Activated CD8-positive, alpha-beta T cell treated with anti-CD3 and anti-CD28 coated beads for 36 hours (primary cell): ENCODE data around the gene UBB. TPM values are rescaled to one million over a fixed set of nuclear protein-coding genes. Genes with fewer than 3 reads are reported as not detected.

Source experiments
- ATAC-seq: fragments of 200-7000 bp; cut with Tn5 transposase; one replicate; pipeline ENCODE4 v1.10.0; 2021; ENCODE audit warnings: mild to moderate bottlenecking, moderate library complexity
- CTCF ChIA-PET: fragments of 350-600 bp; sonication (Branson Sonifier 250); formaldehyde crosslinking; loops from one replicate; lab custom pipeline; 2021; ENCODE audit warnings: antibody characterized with exemption; lab: Charles Lee
- POLR2A ChIA-PET: fragments of 350-600 bp; sonication (Branson Sonifier 250); formaldehyde crosslinking; loops from one replicate; lab custom pipeline; 2021; ENCODE audit warnings: antibody characterized with exemption; lab: Charles Lee
- DNase-seq: peaks from one replicate; pipeline ENCODE4 v3.0.0-alpha.2; 2020
- H3K27ac Mint-ChIP-seq: one replicate; pipeline ENCODE4 v1.8.0; 2021; ENCODE audit warnings: mild to moderate bottlenecking, mixed read lengths
- H3K27me3 Mint-ChIP-seq: one replicate; pipeline ENCODE4 v1.8.0; 2021; ENCODE audit warnings: mixed read lengths
- H3K36me3 Mint-ChIP-seq: one replicate; pipeline ENCODE4 v1.8.0; 2021; ENCODE audit warnings: low read depth, mixed read lengths
- H3K4me1 Mint-ChIP-seq: one replicate; pipeline ENCODE4 v1.8.0; 2021; ENCODE audit warnings: low read depth, mixed read lengths
- H3K4me3 Mint-ChIP-seq: one replicate; pipeline ENCODE4 v1.8.0; 2021; ENCODE audit warnings: mild to moderate bottlenecking, moderate library complexity, mixed read lengths
- H3K9me3 Mint-ChIP-seq: one replicate; pipeline ENCODE4 v1.8.0; 2021; ENCODE audit warnings: mixed read lengths
- CTCF ChIP-seq: fragments of 200-600 bp; IDR thresholded peaks from one replicate; pipeline ENCODE4 v1.8.0; 2022; ENCODE audit warnings: antibody characterized with exemption, mild to moderate bottlenecking
- intact Hi-C: fragments of 100-400 bp; cut with micrococcal nuclease; formaldehyde crosslinking; loops from one replicate; pipeline ENCODE4 v1.10.0; 2022
- total RNA-seq, 2 experiments: library from RNA; stranded (reverse); gene quantifications; one replicate each; pipeline ENCODE4 v1.2.3, GENCODE V29; 2021

Gene UBB
- total RNA-seq, 2 experiments from 2014 or later: 1,334 to 1,337 TPM

- H3K4me3 Mint-ChIP-seq: no peak overlapping the region
- peaks cover 23% of the 10 kb centered on the region for H3K36me3 Mint-ChIP-seq
- no peaks in the 10 kb centered on the region for H3K27me3 Mint-ChIP-seq
- intact Hi-C loops: no loop called here
- DNase-seq (no peak), ATAC-seq (no peak)
- H3K4me1 Mint-ChIP-seq: peaks cover 15% of the 10 kb centered on the region
- ChIA-PET POLR2A (interaction anchor here (0.6 to 1.2 kb wide), 3 partner anchors 13 to 422 kb away, joined by 3 to 6 read pairs (median 5); no protein-coding TSS in a partner anchor), CTCF (interaction anchor here (1.1 to 1.7 kb wide), 6 partner anchors 10 to 62 kb away, joined by 3 to 5 read pairs (median 3); partner anchors contain the start of gene TRPV2)
- no peaks in the 10 kb centered on the region for H3K9me3 Mint-ChIP-seq
- TF ChIP-seq CTCF: no peak
- H3K27ac Mint-ChIP-seq: no peak overlapping the region
Measured at GRCh38 chr17:16425202-16425601, 44.3 kb downstream of the UBB start.

- H3K9me3 Mint-ChIP-seq: no peaks in the 10 kb centered on the region
Measured at GRCh38 chr17:16425698-16426659, 45.1 kb downstream of the UBB start.

GRCh38 chr17:16427020-16427419 is 46.1 kb downstream of the UBB start:
- H3K4me3 Mint-ChIP-seq: no peak overlapping the region
- H3K27me3 Mint-ChIP-seq: no peaks in the 10 kb centered on the region
- POLR2A ChIA-PET: interaction anchor here (0.6 to 3.5 kb wide), 6 partner anchors 10 to 43 kb away, joined by 3 to 43 read pairs (median 3); partner anchors contain the start of gene TRPV2
- DNase-seq (no peak), ATAC-seq (no peak)
- H3K4me1 Mint-ChIP-seq: peaks cover 7% of the 10 kb centered on the region
- CTCF ChIA-PET: interaction anchor here (1.1 to 3.9 kb wide), 6 partner anchors 10 to 95 kb away, joined by 3 to 39 read pairs (median 8); partner anchors contain the start of gene TRPV2
- peaks cover 23% of the 10 kb centered on the region for H3K36me3 Mint-ChIP-seq
- H3K27ac Mint-ChIP-seq: no peak overlapping the region
- intact Hi-C loops: no loop called here
- no peak for TF ChIP-seq CTCF
- H3K9me3 Mint-ChIP-seq: no peaks in the 10 kb centered on the region

More at GRCh38 chr17:16425698-16426659, 45.1 kb downstream of the UBB start:
- H3K27ac Mint-ChIP-seq: no peak overlapping the region
- no peak for DNase-seq
- CTCF ChIA-PET: interaction anchor here (1.1 to 3.9 kb wide), 6 partner anchors 9 to 62 kb away, joined by 3 to 38 read pairs (median 4); partner anchors contain the start of gene TRPV2
- no peak for ATAC-seq
- H3K4me1 Mint-ChIP-seq: peaks cover 7% of the 10 kb centered on the region
- no peaks in the 10 kb centered on the region for H3K27me3 Mint-ChIP-seq
- POLR2A ChIA-PET: interaction anchor here (0.6 to 2.2 kb wide), 5 partner anchors 12 to 423 kb away, joined by 3 to 8 read pairs (median 5); no protein-coding TSS in a partner anchor
- TF ChIP-seq CTCF: no peak
- intact Hi-C loops: no loop called here
- no peak overlapping the region for H3K4me3 Mint-ChIP-seq
- peaks cover 23% of the 10 kb centered on the region for H3K36me3 Mint-ChIP-seq

- ChIA-PET POLR2A (interaction anchor here (0.7 to 3.5 kb wide), 6 partner anchors 11 to 48 kb away, joined by 3 to 43 read pairs (median 3); partner anchors contain the start of genes TRPV2 and UBB), CTCF (interaction anchor here (0.8 to 3.9 kb wide), 12 partner anchors 10 to 164 kb away, joined by 3 to 39 read pairs (median 4); partner anchors contain the start of genes TRPV2 and UBB)
- H3K9me3 Mint-ChIP-seq: no peaks in the 10 kb centered on the region
- H3K27me3 Mint-ChIP-seq: no peaks in the 10 kb centered on the region
- H3K4me1 Mint-ChIP-seq: peaks cover 7% of the 10 kb centered on the region
- peak; percentile 59 for TF ChIP-seq CTCF
- peaks cover 22% of the 10 kb centered on the region for H3K36me3 Mint-ChIP-seq
- H3K27ac Mint-ChIP-seq: peak overlapping the region; percentile 42
- no peak overlapping the region for H3K4me3 Mint-ChIP-seq
- DNase-seq (peak; percentile 75), ATAC-seq (peak; percentile 91)
- intact Hi-C loops: no loop called here
Measured at GRCh38 chr17:16428098-16428882, 47.4 kb downstream of the UBB start.
